H1 (cell line): ENCODE measurements around the gene PITPNB. TPM values are rescaled to one million over a fixed set of nuclear protein-coding genes. Genes with fewer than 3 reads are reported as not detected.

Experiments used
- CTCF ChIA-PET: fragments of 300-600 bp; sonication (Branson Sonifier 250); formaldehyde crosslinking; loops from one replicate; lab custom pipeline; 2021; ENCODE audit not compliant: partially characterized antibody; lab: Charles Lee
- POLR2A ChIA-PET: fragments of 300-600 bp; sonication (Branson Sonifier 250); formaldehyde crosslinking; loops from one replicate; lab custom pipeline; 2021; ENCODE audit warnings: inconsistent platforms; ENCODE audit not compliant: partially characterized antibody; lab: Charles Lee
- DNase-seq, 2 experiments: peaks; one replicate each; pipeline versions ENCODE4 v3.0.0 to v3.0.0-alpha.2; 2010 to 2022; ENCODE audit warnings: low spot score in 2 of 2, low read depth in 1 of 2, mixed read lengths in 1 of 2
- FAIRE-seq: peaks from 2 replicates; lab custom pipeline; 2011; peaks lifted over from hg19 to GRCh38; lab: Jason Lieb, UNC
- H2AFZ ChIP-seq: 2 replicates; pipeline ENCODE4 v1.8.1; 2012; ENCODE audit warnings: low read length, inconsistent platforms
- H2AK5ac ChIP-seq: 2 replicates; pipeline ENCODE4 v1.6.1; 2013; ENCODE audit warnings: low read depth, low read length
- H2BK120ac ChIP-seq: replicated peaks from 2 replicates; pipeline ENCODE3; 2013; ENCODE audit warnings: low read depth, low read length, inconsistent platforms
- H2BK12ac ChIP-seq: 2 replicates; pipeline ENCODE4 v1.6.1; 2013; ENCODE audit warnings: low read depth, low read length
- H2BK15ac ChIP-seq: 2 replicates; pipeline ENCODE4 v1.6.1; 2013; ENCODE audit warnings: low read length
- H2BK20ac ChIP-seq: 2 replicates; pipeline ENCODE4 v1.6.1; 2013; ENCODE audit warnings: low read length
- H2BK5ac ChIP-seq: 2 replicates; pipeline ENCODE4 v1.6.1; 2013; ENCODE audit warnings: low read depth, low read length
- H3K14ac ChIP-seq: 2 replicates; pipeline ENCODE4 v1.6.1; 2013; ENCODE audit warnings: inconsistent platforms; ENCODE audit not compliant: insufficient read length
- H3K18ac ChIP-seq: 2 replicates; pipeline ENCODE4 v1.6.1; 2013; ENCODE audit warnings: low read length; ENCODE audit errors: extremely low read depth
- H3K23ac ChIP-seq: 2 replicates; pipeline ENCODE4 v1.6.1; 2013; ENCODE audit warnings: inconsistent platforms; ENCODE audit not compliant: insufficient read length
- H3K23me2 ChIP-seq: 2 replicates; pipeline ENCODE4 v1.6.1; 2013; ENCODE audit warnings: low read depth, low read length
- H3K27ac ChIP-seq: 2 replicates; pipeline ENCODE4 v1.6.1; 2011; ENCODE audit warnings: low read depth, low read length, inconsistent platforms
- H3K27me3 ChIP-seq, 4 experiments: replicated peaks in 1 of 4; 1 replicate in 1 of 4; 2 replicates in 3 of 4; pipeline versions ENCODE4 v1.6.1 to v1.8.1; 2011 to 2013; ENCODE audit warnings: low read length in 3 of 4, mild to moderate bottlenecking in 3 of 4, inconsistent platforms in 2 of 4, mixed read lengths in 2 of 4, moderate library complexity in 1 of 4; ENCODE audit not compliant: control insufficient read depth in 3 of 4, insufficient read depth in 3 of 4; ENCODE audit errors: extremely low read depth in 1 of 4
- H3K36me3 ChIP-seq, 4 experiments: 2 replicates each; pipeline versions ENCODE4 v1.6.1 to v1.8.1; 2011 to 2013; ENCODE audit warnings: mild to moderate bottlenecking in 4 of 4, low read length in 3 of 4, moderate library complexity in 2 of 4, control low read depth in 1 of 4, inconsistent platforms in 1 of 4; ENCODE audit not compliant: insufficient read depth in 4 of 4, control insufficient read depth in 2 of 4
- H3K4ac ChIP-seq: replicated peaks from 2 replicates; pipeline ENCODE3; 2013; ENCODE audit warnings: low read length, low read depth, mixed read lengths, inconsistent platforms; ENCODE audit not compliant: insufficient read length
- H3K4me1 ChIP-seq, 4 experiments: replicated peaks in 1 of 4; 1 replicate in 1 of 4; 2 replicates in 3 of 4; pipeline versions ENCODE4 v1.6.1 to v1.8.1; 2011 to 2013; ENCODE audit warnings: low read length in 3 of 4, inconsistent platforms in 2 of 4, mixed read lengths in 1 of 4; ENCODE audit not compliant: insufficient read depth in 4 of 4, control insufficient read depth in 3 of 4
- H3K4me2 ChIP-seq, 2 experiments: 2 replicates each; pipeline versions ENCODE4 v1.6.1 to v1.8.1; 2011 to 2013; ENCODE audit warnings: low read depth in 2 of 2, low read length in 2 of 2, control low read depth in 1 of 2, inconsistent platforms in 1 of 2, mild to moderate bottlenecking in 1 of 2; ENCODE audit not compliant: insufficient read depth in 1 of 2
- H3K4me3 ChIP-seq, 4 experiments: fragments of 200-600, 300-600 bp in 1 of 4; sonication (generic), shearing (Covaris generic), sonication (Bioruptor Twin) in 1 of 4; 2 replicates each; pipeline versions ENCODE4 v1.5.1 to v1.8.1; 2011 to 2016; ENCODE audit warnings: low read length in 4 of 4, low read depth in 3 of 4, control low read depth in 2 of 4, inconsistent platforms in 2 of 4, mild to moderate bottlenecking in 2 of 4, mixed read lengths in 1 of 4, moderate library complexity in 1 of 4; ENCODE audit not compliant: insufficient read depth in 2 of 4; ENCODE audit errors: extremely low read depth in 1 of 4
- H3K56ac ChIP-seq: replicated peaks from 2 replicates; pipeline ENCODE3; 2013; ENCODE audit warnings: low read depth, mild to moderate bottlenecking, mixed read lengths, low read length, inconsistent platforms; ENCODE audit not compliant: insufficient read length
- H3K79me1 ChIP-seq: 2 replicates; pipeline ENCODE4 v1.6.1; 2013; ENCODE audit warnings: low read depth, low read length, control low read depth
- H3K79me2 ChIP-seq, 2 experiments: 2 replicates each; pipeline versions ENCODE4 v1.6.1 to v1.8.1; 2012 to 2013; ENCODE audit warnings: low read length in 2 of 2, mild to moderate bottlenecking in 2 of 2, inconsistent platforms in 1 of 2; ENCODE audit not compliant: insufficient read depth in 2 of 2, control insufficient read depth in 1 of 2
- H3K9ac ChIP-seq, 4 experiments: replicated peaks in 1 of 4; 1 replicate in 1 of 4; 2 replicates in 3 of 4; pipeline versions ENCODE4 v1.6.1 to v1.8.1; 2011 to 2013; ENCODE audit warnings: low read depth in 3 of 4, low read length in 3 of 4, control low read depth in 2 of 4, mild to moderate bottlenecking in 2 of 4, moderate library complexity in 2 of 4, inconsistent platforms in 1 of 4; ENCODE audit errors: extremely low read depth in 1 of 4
- H3K9me3 ChIP-seq, 2 experiments: 2 replicates each; pipeline versions ENCODE4 v1.6.1 to v1.8.1; 2012 to 2013; ENCODE audit warnings: mild to moderate bottlenecking in 2 of 2, moderate library complexity in 2 of 2, control low read depth in 1 of 2, inconsistent platforms in 1 of 2, low read depth in 1 of 2, low read length in 1 of 2, mixed read lengths in 1 of 2; ENCODE audit not compliant: insufficient read depth in 2 of 2
- H4K20me1 ChIP-seq, 2 experiments: replicated peaks in 1 of 2; 2 replicates each; pipeline versions ENCODE3 to v1.8.1; 2011 to 2013; ENCODE audit warnings: inconsistent platforms in 2 of 2, low read length in 2 of 2, mild to moderate bottlenecking in 1 of 2; ENCODE audit not compliant: insufficient read depth in 2 of 2, control insufficient read depth in 1 of 2
- H4K5ac ChIP-seq: 2 replicates; pipeline ENCODE4 v1.6.1; 2013; ENCODE audit warnings: low read length, low read depth, mixed read lengths, inconsistent platforms; ENCODE audit not compliant: insufficient read length
- H4K8ac ChIP-seq: 2 replicates; pipeline ENCODE4 v1.8.0; 2013; ENCODE audit warnings: mild to moderate bottlenecking, moderate library complexity, low read length, inconsistent platforms; ENCODE audit not compliant: insufficient read depth; ENCODE audit errors: extremely low read depth
- H4K91ac ChIP-seq: replicated peaks from 2 replicates; pipeline ENCODE3; 2013; ENCODE audit warnings: low read length, mixed read lengths, inconsistent platforms; ENCODE audit not compliant: insufficient read length
- POLR2A ChIP-seq, 2 experiments: IDR thresholded peaks; 1 replicate in 1 of 2; 2 replicates in 1 of 2; pipeline ENCODE4 v1.6.1; 2011; ENCODE audit warnings: low read depth in 2 of 2, low read length in 2 of 2, mild to moderate bottlenecking in 2 of 2; ENCODE audit errors: control extremely low read depth in 1 of 2
- WGBS, 2 experiments: shearing (Covaris generic) in 1 of 2; methylation state at CpG; one replicate each; pipeline versions ENCODE4 v1.1.6 to v1.1.7; 2013 to 2015; ENCODE audit warnings: low lambda C conversion rate in 2 of 2, mixed read lengths in 2 of 2, inconsistent platforms in 1 of 2, low coverage in 1 of 2, missing lambda C conversion rate in 1 of 2; ENCODE audit not compliant: insufficient replicate concordance in 2 of 2, insufficient coverage in 1 of 2, insufficient read length in 1 of 2; ENCODE audit errors: extremely low coverage in 1 of 2, missing lambda C conversion rate in 1 of 2; 5-methylcytosine and 5-hydroxymethylcytosine counted together
- polyA plus RNA-seq, 7 experiments: library from polyadenylated mRNA; depleted of rRNA in 3 of 7; stranded (reverse) in 5 of 7; unstranded in 2 of 7; fragments of >200 nt in 5 of 7; fragments of 200-250 nt in 2 of 7; gene quantifications; 1 replicate in 5 of 7; 2 replicates in 1 of 7; 4 replicates in 1 of 7; pipeline versions ENCODE4 v1.2.1 to v1.2.3, GENCODE V29; 2011 to 2013; ENCODE audit warnings: missing spikeins in 2 of 7, mixed read lengths in 2 of 7
- total RNA-seq: library from RNA; stranded (reverse); fragmentation: NEBNext Ultra II Directional; extraction: Animal tissue kit (Norgen Biotek cat#: 25700); gene quantifications from 2 replicates; pipeline ENCODE4 v1.2.1, GENCODE V29; 2021

Gene PITPNB
- total and polyA plus RNA-seq, 2 of the 8 experiments (the other 6 are each of a cell fraction or from before 2014, with no cell fraction given), result 24.6 to 89.3 TPM

GRCh38 chr22:27949421-27949820 is 30.4 kb upstream of the PITPNB start:
- Histone ChIP-seq H3K9me3 (no peaks in the 10 kb centered on the region), H2BK5ac (no peak overlapping the region), H4K5ac (no peak overlapping the region), H3K4me3 (no peak overlapping the region), H3K27me3 (no peaks in the 10 kb centered on the region), H4K8ac (no peak overlapping the region), H3K18ac (no peak overlapping the region), H2BK20ac (no peak overlapping the region), H3K23me2 (no peaks in the 10 kb centered on the region; the same call in 1 of the 2 replicates), H3K36me3 (no peaks in the 10 kb centered on the region), H3K27ac (no peak overlapping the region), H2BK120ac (no peak overlapping the region), H3K4me1 (no peaks in the 10 kb centered on the region)
- WGBS, 2 experiments, result 90% methylated on average over 3 of the region's 3 CpGs; no CpG with 5 or more reads in 1 of the 2 experiments
- no peak for FAIRE-seq
- CTCF ChIA-PET, result interaction anchor here (0.9 to 1.0 kb wide), 2 partner anchors 13 to 468 kb away, joined by 3 read pairs; no protein-coding TSS in a partner anchor
- DNase-seq, result no peak
- TF ChIP-seq POLR2A (IDR thresholded peaks at IDR 0.05; ENCODE audit: control extremely low read depth in 1 of 2, low read depth in 2 of 2, low read length in 2 of 2), result no peak
- TF ChIP-seq, all 59 proteins: peak for 0
- POLR2A ChIA-PET, result no interaction called here
- no peak overlapping the region for H2AFZ ChIP-seq
- H3K56ac ChIP-seq, result no peak overlapping the region
- H2BK15ac ChIP-seq, result no peak overlapping the region
- H2AK5ac ChIP-seq, result no peak overlapping the region
- H4K91ac ChIP-seq, result no peak overlapping the region
- H3K4me2 ChIP-seq, result no peak overlapping the region
- no peak overlapping the region for H3K4ac ChIP-seq
- H2BK12ac ChIP-seq, result no peak overlapping the region
- no peak overlapping the region for H3K23ac ChIP-seq
- H3K79me1 ChIP-seq, result no peaks in the 10 kb centered on the region
- H3K14ac ChIP-seq, result no peak overlapping the region
- H4K20me1 ChIP-seq, result no peaks in the 10 kb centered on the region
- H3K9ac ChIP-seq, result no peak overlapping the region
- no peaks in the 10 kb centered on the region for H3K79me2 ChIP-seq
